Measurements from ENCODE around the gene KIF26B.

- TF ChIP-seq, protein P1, sequence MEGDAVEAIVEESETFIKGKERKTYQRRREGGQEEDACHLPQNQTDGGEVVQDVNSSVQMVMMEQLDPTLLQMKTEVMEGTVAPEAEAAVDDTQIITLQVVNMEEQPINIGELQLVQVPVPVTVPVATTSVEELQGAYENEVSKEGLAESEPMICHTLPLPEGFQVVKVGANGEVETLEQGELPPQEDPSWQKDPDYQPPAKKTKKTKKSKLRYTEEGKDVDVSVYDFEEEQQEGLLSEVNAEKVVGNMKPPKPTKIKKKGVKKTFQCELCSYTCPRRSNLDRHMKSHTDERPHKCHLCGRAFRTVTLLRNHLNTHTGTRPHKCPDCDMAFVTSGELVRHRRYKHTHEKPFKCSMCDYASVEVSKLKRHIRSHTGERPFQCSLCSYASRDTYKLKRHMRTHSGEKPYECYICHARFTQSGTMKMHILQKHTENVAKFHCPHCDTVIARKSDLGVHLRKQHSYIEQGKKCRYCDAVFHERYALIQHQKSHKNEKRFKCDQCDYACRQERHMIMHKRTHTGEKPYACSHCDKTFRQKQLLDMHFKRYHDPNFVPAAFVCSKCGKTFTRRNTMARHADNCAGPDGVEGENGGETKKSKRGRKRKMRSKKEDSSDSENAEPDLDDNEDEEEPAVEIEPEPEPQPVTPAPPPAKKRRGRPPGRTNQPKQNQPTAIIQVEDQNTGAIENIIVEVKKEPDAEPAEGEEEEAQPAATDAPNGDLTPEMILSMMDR (IDR thresholded peaks at IDR 0.05; ENCODE audit: low read length), result no peak
- no peak for TF ChIP-seq EZH2 (IDR thresholded peaks at IDR 0.05; ENCODE audit: borderline replicate concordance, low read length)
Observed at GRCh38 chr1:245386297-245386971, 231.6 kb downstream of the KIF26B start.
